MM.1S (cell line): ENCODE data around the gene C3orf33.

Experiments
- EZH2 ChIP-seq: fragments of 300-600 bp; sonication (generic); optimal IDR thresholded peaks from 2 replicates; pipeline ENCODE3; 2017; ENCODE audit warnings: low read depth, mild to moderate bottlenecking, antibody characterized with exemption, low read length, mixed read lengths
- EZH2phosphoT487 ChIP-seq: fragments of 300-600 bp; sonication (generic); IDR thresholded peaks from 2 replicates; pipeline ENCODE4 v1.6.1; 2018; ENCODE audit warnings: antibody characterized with exemption, low read length
- TF ChIP-seq, protein P1 (sequence below): fragments of 300-600 bp; sonication (generic); IDR thresholded peaks from 2 replicates; pipeline ENCODE4 v1.5.1; 2016; ENCODE audit warnings: antibody characterized with exemption, low read length, mixed read lengths

DNA sequence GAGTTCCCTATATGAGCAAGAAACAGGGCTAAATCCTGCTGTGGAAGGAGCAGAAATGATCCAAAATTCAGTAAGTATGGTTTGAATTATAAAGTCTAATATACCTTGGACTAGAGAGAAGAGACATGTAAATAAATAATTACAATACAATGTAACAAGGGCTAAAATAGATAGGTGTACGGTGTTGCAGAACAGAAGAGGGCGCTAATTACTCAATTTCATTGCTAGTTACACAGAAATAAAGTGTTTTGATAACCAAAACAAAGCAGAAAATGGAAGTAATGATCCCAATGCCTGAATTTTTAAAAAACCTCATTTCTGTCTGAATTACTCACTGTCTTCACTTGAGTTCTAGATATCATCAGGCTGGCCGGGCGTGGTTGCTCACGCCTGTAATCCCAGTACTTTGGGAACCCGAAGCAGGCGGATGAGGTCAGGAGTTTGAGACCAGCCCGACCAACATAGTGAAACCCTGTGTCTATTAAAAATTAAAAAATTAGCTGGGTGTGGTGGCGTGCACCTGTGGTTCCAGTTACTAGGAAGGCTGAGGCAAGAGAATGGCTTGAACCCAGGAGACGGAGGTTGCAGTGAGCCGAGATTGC, 52.9 kb downstream of the C3orf33 start:
- TF ChIP-seq, protein P1, sequence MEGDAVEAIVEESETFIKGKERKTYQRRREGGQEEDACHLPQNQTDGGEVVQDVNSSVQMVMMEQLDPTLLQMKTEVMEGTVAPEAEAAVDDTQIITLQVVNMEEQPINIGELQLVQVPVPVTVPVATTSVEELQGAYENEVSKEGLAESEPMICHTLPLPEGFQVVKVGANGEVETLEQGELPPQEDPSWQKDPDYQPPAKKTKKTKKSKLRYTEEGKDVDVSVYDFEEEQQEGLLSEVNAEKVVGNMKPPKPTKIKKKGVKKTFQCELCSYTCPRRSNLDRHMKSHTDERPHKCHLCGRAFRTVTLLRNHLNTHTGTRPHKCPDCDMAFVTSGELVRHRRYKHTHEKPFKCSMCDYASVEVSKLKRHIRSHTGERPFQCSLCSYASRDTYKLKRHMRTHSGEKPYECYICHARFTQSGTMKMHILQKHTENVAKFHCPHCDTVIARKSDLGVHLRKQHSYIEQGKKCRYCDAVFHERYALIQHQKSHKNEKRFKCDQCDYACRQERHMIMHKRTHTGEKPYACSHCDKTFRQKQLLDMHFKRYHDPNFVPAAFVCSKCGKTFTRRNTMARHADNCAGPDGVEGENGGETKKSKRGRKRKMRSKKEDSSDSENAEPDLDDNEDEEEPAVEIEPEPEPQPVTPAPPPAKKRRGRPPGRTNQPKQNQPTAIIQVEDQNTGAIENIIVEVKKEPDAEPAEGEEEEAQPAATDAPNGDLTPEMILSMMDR, result peak; percentile 61
- TF ChIP-seq EZH2 (no peak), EZH2phosphoT487 (no peak)
